OCI-LY1 (cell line): ENCODE measurements around the gene CEL.

Source experiments
- H2AFZ ChIP-seq: fragments of 200-600 bp; sonication (generic), shearing (Covaris generic); 2 replicates; pipeline ENCODE4 v1.6.0; 2014; ENCODE audit warnings: antibody characterized with exemption, mild to moderate bottlenecking, low read length
- H3F3A ChIP-seq: fragments of 200-600 bp; sonication (generic), shearing (Covaris generic); 2 replicates; pipeline ENCODE4 v1.6.0; 2014; ENCODE audit warnings: mild to moderate bottlenecking, antibody characterized with exemption, low read length, moderate library complexity; ENCODE audit not compliant: insufficient read depth
- H3K27ac ChIP-seq: fragments of 200-600 bp; sonication (generic); 2 replicates; pipeline ENCODE4 v1.5.1; 2014; ENCODE audit warnings: low read length, mixed run types, mild to moderate bottlenecking, low read depth; ENCODE audit not compliant: poor library complexity, severe bottlenecking
- H3K27me3 ChIP-seq: fragments of 200-600 bp; sonication (generic); 2 replicates; pipeline ENCODE4 v1.6.0; 2014; ENCODE audit warnings: antibody characterized with exemption, mild to moderate bottlenecking, low read length, moderate library complexity; ENCODE audit not compliant: insufficient read depth
- H3K36me3 ChIP-seq: fragments of 200-600 bp; sonication (generic); 2 replicates; pipeline ENCODE4 v1.6.1; 2014; ENCODE audit warnings: mild to moderate bottlenecking, antibody characterized with exemption, low read length, moderate library complexity, mixed read lengths; ENCODE audit not compliant: insufficient read depth
- H3K4me1 ChIP-seq: fragments of 200-600 bp; sonication (generic); 2 replicates; pipeline ENCODE4 v1.5.1; 2014; ENCODE audit warnings: mild to moderate bottlenecking, low read length, moderate library complexity; ENCODE audit not compliant: insufficient read depth, severe bottlenecking
- H3K4me2 ChIP-seq: fragments of 200-600 bp; sonication (generic), shearing (Covaris generic); 2 replicates; pipeline ENCODE4 v1.6.1; 2014; ENCODE audit warnings: low read length
- H3K4me3 ChIP-seq: fragments of 200-600 bp; sonication (generic); 2 replicates; pipeline ENCODE4 v1.5.1; 2014; ENCODE audit warnings: low read length, low read depth, mild to moderate bottlenecking, mixed read lengths; ENCODE audit not compliant: poor library complexity, severe bottlenecking
- H3K79me2 ChIP-seq: fragments of 200-600 bp; shearing (Covaris generic); 2 replicates; pipeline ENCODE4 v1.6.1; 2016; ENCODE audit warnings: mixed run types, low read length, mixed read lengths; ENCODE audit not compliant: insufficient read depth
- H3K9ac ChIP-seq: fragments of 200-600 bp; sonication (generic), shearing (Covaris generic); 2 replicates; pipeline ENCODE4 v1.6.1; 2014; ENCODE audit warnings: mild to moderate bottlenecking, low read length, mixed read lengths
- H3K9me2 ChIP-seq: fragments of 200-600 bp; sonication (generic), shearing (Covaris generic); 2 replicates; pipeline ENCODE4 v1.6.1; 2014; ENCODE audit warnings: low read depth, mild to moderate bottlenecking, low read length, mixed read lengths
- H3K9me3 ChIP-seq: fragments of 200-600 bp; shearing (Covaris generic); 2 replicates; pipeline ENCODE4 v1.6.1; 2014; ENCODE audit warnings: low read length, mixed read lengths
- H4K20me1 ChIP-seq: fragments of 200-600 bp; sonication (generic), shearing (Covaris generic); 2 replicates; pipeline ENCODE4 v1.6.0; 2016; ENCODE audit warnings: mild to moderate bottlenecking, low read length; ENCODE audit not compliant: insufficient read depth
- EZH2 ChIP-seq: fragments of 200-600 bp; sonication (generic), shearing (Covaris generic); IDR thresholded peaks from 2 replicates; pipeline ENCODE4 v1.8.0; 2017; ENCODE audit warnings: borderline replicate concordance, mixed run types, mild to moderate bottlenecking, antibody characterized with exemption, low read length, moderate library complexity, mixed read lengths
- TF ChIP-seq, protein P1 (sequence below): fragments of 200-600 bp; sonication (generic), shearing (Covaris generic); IDR thresholded peaks from 2 replicates; pipeline ENCODE4 v1.5.1; 2017; ENCODE audit warnings: mild to moderate bottlenecking, antibody characterized with exemption, low read length, moderate library complexity, mixed read lengths

The CEL gene

DNA sequence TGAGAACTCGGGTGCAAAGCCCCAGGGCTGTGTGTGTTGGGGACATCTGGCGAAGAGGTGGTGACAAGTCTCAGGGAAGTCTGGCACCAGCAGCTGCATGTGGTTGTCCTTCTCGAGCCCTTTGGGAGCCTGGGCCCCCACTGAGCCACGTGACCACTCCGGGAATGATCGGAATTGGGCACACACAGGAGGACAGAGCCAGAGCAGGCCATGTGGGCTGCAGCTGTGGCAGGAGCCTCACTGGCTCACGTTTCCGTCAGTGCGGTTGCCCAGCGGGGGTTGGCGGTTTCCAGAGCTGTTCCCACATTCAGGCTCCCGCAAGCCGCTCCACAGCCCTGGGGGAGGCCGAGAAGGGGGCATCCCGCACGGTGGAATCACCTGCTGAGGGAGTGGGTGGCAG, 6.8 kb upstream of the CEL start:
- Histone ChIP-seq H3F3A (no peaks in the 10 kb centered on the region), H3K4me2 (no peak overlapping the region), H3K27me3 (no peaks in the 10 kb centered on the region), H3K9me3 (no peaks in the 10 kb centered on the region), H3K36me3 (peaks cover 82% of the 10 kb centered on the region), H3K79me2 (no peaks in the 10 kb centered on the region), H3K9ac (no peak overlapping the region), H3K4me1 (peaks cover 15% of the 10 kb centered on the region), H3K9me2 (no peaks in the 10 kb centered on the region), H3K4me3 (no peak overlapping the region), H3K27ac (no peak overlapping the region), H4K20me1 (no peaks in the 10 kb centered on the region), H2AFZ (no peak overlapping the region)
- TF ChIP-seq EZH2 = no peak
- TF ChIP-seq, protein P1, sequence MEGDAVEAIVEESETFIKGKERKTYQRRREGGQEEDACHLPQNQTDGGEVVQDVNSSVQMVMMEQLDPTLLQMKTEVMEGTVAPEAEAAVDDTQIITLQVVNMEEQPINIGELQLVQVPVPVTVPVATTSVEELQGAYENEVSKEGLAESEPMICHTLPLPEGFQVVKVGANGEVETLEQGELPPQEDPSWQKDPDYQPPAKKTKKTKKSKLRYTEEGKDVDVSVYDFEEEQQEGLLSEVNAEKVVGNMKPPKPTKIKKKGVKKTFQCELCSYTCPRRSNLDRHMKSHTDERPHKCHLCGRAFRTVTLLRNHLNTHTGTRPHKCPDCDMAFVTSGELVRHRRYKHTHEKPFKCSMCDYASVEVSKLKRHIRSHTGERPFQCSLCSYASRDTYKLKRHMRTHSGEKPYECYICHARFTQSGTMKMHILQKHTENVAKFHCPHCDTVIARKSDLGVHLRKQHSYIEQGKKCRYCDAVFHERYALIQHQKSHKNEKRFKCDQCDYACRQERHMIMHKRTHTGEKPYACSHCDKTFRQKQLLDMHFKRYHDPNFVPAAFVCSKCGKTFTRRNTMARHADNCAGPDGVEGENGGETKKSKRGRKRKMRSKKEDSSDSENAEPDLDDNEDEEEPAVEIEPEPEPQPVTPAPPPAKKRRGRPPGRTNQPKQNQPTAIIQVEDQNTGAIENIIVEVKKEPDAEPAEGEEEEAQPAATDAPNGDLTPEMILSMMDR = no peak

DNA sequence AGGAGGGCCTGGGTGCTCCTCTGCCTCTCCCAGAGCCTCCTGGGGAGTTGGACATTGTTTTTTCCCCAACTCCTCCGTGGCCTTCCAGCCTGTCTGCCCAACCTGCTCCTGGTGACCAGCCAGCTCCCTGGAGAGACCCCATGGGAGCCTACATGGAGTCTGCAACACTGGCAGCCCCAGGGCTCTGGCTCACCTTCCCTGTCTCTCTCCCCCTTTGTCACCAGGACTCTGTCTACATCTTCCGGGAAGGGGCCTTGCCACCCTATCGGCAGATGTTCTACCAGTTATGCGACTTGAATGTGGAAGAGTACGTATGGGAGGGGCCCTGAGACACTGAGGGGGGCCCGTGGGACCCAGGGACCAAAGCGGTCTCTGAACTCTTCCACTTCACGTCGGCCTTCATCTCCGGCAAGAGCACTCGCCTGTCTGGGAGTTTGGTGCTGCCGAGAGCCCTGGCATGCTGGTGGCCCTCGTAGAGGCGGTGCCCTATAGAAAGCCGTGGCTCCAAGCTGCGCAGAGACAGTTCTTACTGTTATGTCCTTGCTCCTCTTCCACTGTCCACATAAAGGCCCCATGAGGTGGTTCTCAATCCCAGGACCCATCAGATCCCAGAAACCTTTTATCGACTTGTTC, 5.9 kb upstream of the CEL start:
- no peak overlapping the region for H3K27ac ChIP-seq
- no peak overlapping the region for H3K4me3 ChIP-seq
- peaks cover 17% of the 10 kb centered on the region for H3K4me1 ChIP-seq
- no peaks in the 10 kb centered on the region for H3K9me3 ChIP-seq
- H3K9ac ChIP-seq = no peak overlapping the region
- H3K27me3 ChIP-seq = no peaks in the 10 kb centered on the region
- no peaks in the 10 kb centered on the region for H3K9me2 ChIP-seq
- H3K79me2 ChIP-seq = no peaks in the 10 kb centered on the region
- H3K4me2 ChIP-seq = no peak overlapping the region
- no peaks in the 10 kb centered on the region for H4K20me1 ChIP-seq
- TF ChIP-seq, protein P1 = no peak
- TF ChIP-seq EZH2 = no peak
- H2AFZ ChIP-seq = no peak overlapping the region
- peaks cover 73% of the 10 kb centered on the region for H3K36me3 ChIP-seq
- H3F3A ChIP-seq = no peaks in the 10 kb centered on the region

DNA sequence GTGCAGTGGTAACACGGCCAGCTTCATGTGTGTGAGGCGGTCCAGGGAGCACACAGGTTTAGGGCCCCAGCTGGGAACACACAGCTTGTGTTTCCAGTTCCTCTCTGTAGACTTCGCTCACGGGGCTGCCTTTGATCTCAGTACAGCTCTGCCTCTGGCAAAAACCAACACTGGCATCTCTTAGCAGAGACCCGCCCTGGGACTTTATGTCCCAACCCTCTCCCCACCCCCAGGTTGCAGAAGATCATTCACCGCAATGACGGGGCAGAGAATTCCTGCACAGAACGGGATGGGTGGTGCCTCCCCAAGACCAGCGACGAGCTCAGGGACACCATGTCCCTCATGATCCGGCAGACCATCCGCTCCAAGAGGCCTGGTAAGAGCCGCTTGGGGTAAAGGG, 5.2 kb upstream of the CEL start:
- Histone ChIP-seq H3K9ac (no peak overlapping the region), H4K20me1 (no peaks in the 10 kb centered on the region), H3K4me3 (no peak overlapping the region), H3K79me2 (no peaks in the 10 kb centered on the region), H3F3A (no peaks in the 10 kb centered on the region), H3K27ac (no peak overlapping the region), H3K9me3 (no peaks in the 10 kb centered on the region), H3K36me3 (peaks cover 67% of the 10 kb centered on the region), H2AFZ (no peak overlapping the region), H3K27me3 (no peaks in the 10 kb centered on the region), H3K4me2 (no peak overlapping the region), H3K4me1 (peaks cover 17% of the 10 kb centered on the region), H3K9me2 (no peaks in the 10 kb centered on the region)
- TF ChIP-seq EZH2 = no peak
- TF ChIP-seq, protein P1 = no peak
